K562 (cell line): ENCODE results near the gene CNBD2. TPM values are rescaled to one million over a fixed set of nuclear protein-coding genes. Genes with fewer than 3 reads are reported as not detected.

Experiments
- CBX1 ChIP-seq: sonication (generic); IDR thresholded peaks from 2 replicates; pipeline ENCODE4 v1.6.1; 2016; ENCODE audit warnings: antibody characterized with exemption, low read depth, mild to moderate bottlenecking
- CEBPG ChIP-seq, 3 experiments: fragments of 200-800 bp in 1 of 3; sonication (Bioruptor generic) in 1 of 3; sonication (generic) in 1 of 3; formaldehyde crosslinking in 1 of 3; IDR thresholded peaks in 2 of 3; conservative IDR thresholded peaks in 1 of 3; 2 replicates each; pipeline versions ENCODE4 v1.6.1 to v1.8.0; 2016 to 2022; ENCODE audit warnings: missing compliant biosample characterization in 2 of 3, missing genetic modification characterization in 2 of 3, mild to moderate bottlenecking in 1 of 3, missing genetic modification reagents in 1 of 3
- ETV1 ChIP-seq: fragments of 450-650 bp; conservative IDR thresholded peaks from 2 replicates; pipeline ENCODE4 v1.6.1; 2016; ENCODE audit warnings: missing genetic modification characterization, control low read depth, low read depth, missing compliant biosample characterization
- EZH2 ChIP-seq: IDR thresholded peaks from 2 replicates; pipeline ENCODE4 v1.6.1; 2012; ENCODE audit warnings: low read depth, mild to moderate bottlenecking, inconsistent platforms, low read length, borderline replicate concordance
- FOXJ2 ChIP-seq: fragments of 200-800 bp; sonication (Bioruptor generic); IDR thresholded peaks from 2 replicates; pipeline ENCODE4 v1.6.1; 2016; ENCODE audit warnings: missing genetic modification characterization, missing compliant biosample characterization
- GABPB2 ChIP-seq: fragments of 250-450 bp; sonication (Bioruptor Pico); conservative IDR thresholded peaks from 2 replicates; pipeline ENCODE4 v1.5.1; 2021; ENCODE audit warnings: mild to moderate bottlenecking
- HNRNPK ChIP-seq: fragments of 200-400 bp; formaldehyde crosslinking; IDR thresholded peaks from one replicate; pipeline ENCODE4 v1.6.1; 2018; ENCODE audit warnings: mild to moderate bottlenecking, low read depth, low read length; ENCODE audit not compliant: poor library complexity, severe bottlenecking
- JUN ChIP-seq, 2 experiments: sonication (generic) in 1 of 2; formaldehyde crosslinking in 1 of 2; IDR thresholded peaks; 2 replicates each; pipeline versions ENCODE4 v1.6.1 to v1.8.0; 2012 to 2022; ENCODE audit warnings: borderline replicate concordance in 2 of 2, mild to moderate bottlenecking in 2 of 2, improper control_type of control experiment in 1 of 2, low read depth in 1 of 2, low read length in 1 of 2, missing genetic modification reagents in 1 of 2
- JUND ChIP-seq, 2 experiments: IDR thresholded peaks; 2 replicates in 1 of 2; 3 replicates in 1 of 2; pipeline ENCODE4 v1.6.1; 2011; ENCODE audit warnings: borderline replicate concordance in 2 of 2, low read depth in 2 of 2, low read length in 2 of 2, improper control_type of control experiment in 1 of 2, missing biosample characterization in 1 of 2, missing genetic modification characterization in 1 of 2, missing genetic modification reagents in 1 of 2
- KLF6 ChIP-seq: fragments of 250-450 bp; sonication (Bioruptor Pico); IDR thresholded peaks from 2 replicates; pipeline ENCODE4 v1.4.0; 2020; ENCODE audit warnings: mild to moderate bottlenecking, moderate library complexity, borderline replicate concordance
- PRPF4 ChIP-seq: fragments of 200-400 bp; formaldehyde crosslinking; IDR thresholded peaks from one replicate; pipeline ENCODE4 v1.6.1; 2017; ENCODE audit warnings: low read length, low read depth, mild to moderate bottlenecking; ENCODE audit not compliant: insufficient read depth, poor library complexity, severe bottlenecking
- RBM22 ChIP-seq: fragments of 200-400 bp; formaldehyde crosslinking; IDR thresholded peaks from 2 replicates; pipeline ENCODE4 v1.6.1; 2018; ENCODE audit warnings: low read length, low read depth; ENCODE audit not compliant: poor library complexity, severe bottlenecking
- SMARCA5 ChIP-seq: fragments of 450-650 bp; IDR thresholded peaks from 2 replicates; pipeline ENCODE4 v1.6.1; 2016
- SRSF3 ChIP-seq: fragments of 200-400 bp; formaldehyde crosslinking; IDR thresholded peaks from 2 replicates; pipeline ENCODE4 v1.6.1; 2016; ENCODE audit warnings: mild to moderate bottlenecking, low read length, moderate library complexity; ENCODE audit not compliant: insufficient read depth
- SRSF9 ChIP-seq: fragments of 200-400 bp; formaldehyde crosslinking; IDR thresholded peaks from 2 replicates; pipeline ENCODE4 v1.6.1; 2017; ENCODE audit warnings: low read depth, low read length, borderline replicate concordance
- ZBTB17 ChIP-seq: fragments of 450-650 bp; formaldehyde crosslinking; IDR thresholded peaks from 2 replicates; pipeline ENCODE4 v1.4.0; 2020; ENCODE audit warnings: mild to moderate bottlenecking
- ZBTB7A ChIP-seq: IDR thresholded peaks from 2 replicates; pipeline ENCODE4 v1.6.1; 2011; ENCODE audit warnings: low read depth, mild to moderate bottlenecking, low read length, moderate library complexity, borderline replicate concordance; ENCODE audit not compliant: control insufficient read depth
- ZC3H4 ChIP-seq: sonication (generic); formaldehyde crosslinking; IDR thresholded peaks from 2 replicates; pipeline ENCODE4 v1.9.0; 2021; ENCODE audit warnings: missing genetic modification reagents, borderline replicate concordance
- ZC3H8 ChIP-seq: fragments of 450-650 bp; IDR thresholded peaks from 2 replicates; pipeline ENCODE4 v1.6.1; 2017
- ZNF77 ChIP-seq: fragments of 250-450 bp; sonication (Bioruptor Pico); IDR thresholded peaks from 2 replicates; pipeline ENCODE4 v1.5.0; 2020
- polyA plus RNA-seq, 8 experiments: library from polyadenylated mRNA; depleted of rRNA in 4 of 8; stranded (reverse) in 5 of 8; unstranded in 3 of 8; fragments of >200 nt; fragmentation: Nextera tagmentation in 2 of 8; fragmentation: Illumina TruSeq in 1 of 8; extraction: Ambion mirVana in 2 of 8; extraction: Trizol in 1 of 8; gene quantifications; 2 replicates each; pipeline versions ENCODE4 v1.2.1 to v1.2.3, GENCODE V29; 2011 to 2014; ENCODE audit warnings: inconsistent platforms in 1 of 8, missing spikeins in 1 of 8
- total RNA-seq, 7 experiments: library from RNA; depleted of rRNA in 6 of 7; stranded (reverse); fragments of >200 nt in 6 of 7; fragmentation: Illumina TruSeq in 2 of 7; extraction: Trizol in 2 of 7; gene quantifications; 2 replicates each; pipeline versions ENCODE4 v1.2.1 to v1.2.3, GENCODE V29; 2011 to 2021; ENCODE audit warnings: low replicate concordance in 1 of 7
- TF ChIP-seq, protein P1 (sequence below): sonication (generic); formaldehyde crosslinking; IDR thresholded peaks from 2 replicates; pipeline ENCODE4 v1.8.1; 2022; ENCODE audit warnings: missing genetic modification reagents
- TF ChIP-seq, protein P2 (sequence below): fragments of 450-650 bp; IDR thresholded peaks from 2 replicates; pipeline ENCODE4 v1.6.1; 2016
- TF ChIP-seq, protein P3 (sequence below): sonication (generic); formaldehyde crosslinking; IDR thresholded peaks from 2 replicates; pipeline ENCODE4 v1.8.0; 2023; ENCODE audit warnings: mild to moderate bottlenecking, missing genetic modification reagents

Gene CNBD2
- total and polyA plus RNA-seq, 9 of the 15 experiments (the other 6 are each of a cell fraction or from before 2014, with no cell fraction given), result 3.2 to 17.5 (median 5.3) TPM

DNA sequence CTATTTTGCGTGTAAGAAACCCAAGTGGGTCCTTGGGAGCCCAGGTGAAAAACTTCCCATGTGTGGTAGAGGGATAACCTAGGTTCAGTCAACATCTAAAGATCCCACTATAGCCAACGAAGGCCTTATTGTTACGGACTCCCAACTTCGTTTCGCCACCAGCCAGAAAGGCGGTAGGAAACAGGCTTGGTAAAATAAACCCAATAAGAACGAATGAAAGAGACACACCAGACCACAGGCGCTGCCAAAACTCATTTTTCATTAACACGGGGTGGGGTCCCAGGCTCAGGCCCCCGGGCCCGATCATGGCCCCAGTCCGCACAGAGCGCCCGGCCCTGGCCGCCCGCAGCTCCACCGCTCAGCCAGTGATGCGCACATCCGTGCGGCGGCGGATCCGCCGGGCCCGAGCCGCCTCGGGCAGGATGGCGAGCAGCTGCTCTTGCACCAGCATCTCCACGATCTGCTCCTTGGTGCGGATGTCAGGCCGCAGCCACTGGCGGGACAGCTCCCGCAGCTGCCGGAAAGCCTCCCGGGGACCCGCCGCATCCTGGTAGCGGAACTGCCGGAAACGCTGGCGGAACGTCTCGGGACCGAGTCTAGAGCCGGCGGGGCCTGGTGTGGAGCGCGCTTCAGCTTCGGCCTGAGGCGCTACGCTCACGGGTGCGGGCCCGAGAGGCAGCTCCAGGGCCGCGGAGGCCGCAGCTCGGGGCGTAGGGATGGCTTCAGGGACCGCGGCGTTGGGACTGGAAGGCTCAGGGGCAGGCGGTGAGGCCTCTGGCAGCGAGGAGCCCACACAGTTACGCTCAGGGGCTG is 14.8 kb upstream of the CNBD2 start (continued):
- TF ChIP-seq, protein P1, sequence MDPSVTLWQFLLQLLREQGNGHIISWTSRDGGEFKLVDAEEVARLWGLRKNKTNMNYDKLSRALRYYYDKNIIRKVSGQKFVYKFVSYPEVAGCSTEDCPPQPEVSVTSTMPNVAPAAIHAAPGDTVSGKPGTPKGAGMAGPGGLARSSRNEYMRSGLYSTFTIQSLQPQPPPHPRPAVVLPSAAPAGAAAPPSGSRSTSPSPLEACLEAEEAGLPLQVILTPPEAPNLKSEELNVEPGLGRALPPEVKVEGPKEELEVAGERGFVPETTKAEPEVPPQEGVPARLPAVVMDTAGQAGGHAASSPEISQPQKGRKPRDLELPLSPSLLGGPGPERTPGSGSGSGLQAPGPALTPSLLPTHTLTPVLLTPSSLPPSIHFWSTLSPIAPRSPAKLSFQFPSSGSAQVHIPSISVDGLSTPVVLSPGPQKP (CRISPR knock-in tag), result no peak
- TF ChIP-seq, protein P2, sequence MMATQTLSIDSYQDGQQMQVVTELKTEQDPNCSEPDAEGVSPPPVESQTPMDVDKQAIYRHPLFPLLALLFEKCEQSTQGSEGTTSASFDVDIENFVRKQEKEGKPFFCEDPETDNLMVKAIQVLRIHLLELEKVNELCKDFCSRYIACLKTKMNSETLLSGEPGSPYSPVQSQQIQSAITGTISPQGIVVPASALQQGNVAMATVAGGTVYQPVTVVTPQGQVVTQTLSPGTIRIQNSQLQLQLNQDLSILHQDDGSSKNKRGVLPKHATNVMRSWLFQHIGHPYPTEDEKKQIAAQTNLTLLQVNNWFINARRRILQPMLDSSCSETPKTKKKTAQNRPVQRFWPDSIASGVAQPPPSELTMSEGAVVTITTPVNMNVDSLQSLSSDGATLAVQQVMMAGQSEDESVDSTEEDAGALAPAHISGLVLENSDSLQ, result no peak
- 0 out of 2 replicates have a peak, but pooled peaks have one; percentile 48 for TF ChIP-seq CBX1
- TF ChIP-seq HNRNPK, result no peak
- no peak for TF ChIP-seq JUN (IDR thresholded peaks at IDR 0.05; ENCODE audit: borderline replicate concordance, low read depth, low read length)
- TF ChIP-seq JUN (CRISPR knock-in tag; IDR thresholded peaks at IDR 0.05; ENCODE audit: borderline replicate concordance), result 0 out of 2 replicates have a peak, but pooled peaks have one; percentile 34
- no peak for TF ChIP-seq SRSF9
- peak; percentile 48 for TF ChIP-seq RBM22
- 0 out of 2 replicates have a peak, but pooled peaks have one; percentile 76 for TF ChIP-seq SRSF3
- TF ChIP-seq JUND (IDR thresholded peaks at IDR 0.05; ENCODE audit: borderline replicate concordance, low read depth, low read length), result no peak
- TF ChIP-seq JUND (tag; IDR thresholded peaks at IDR 0.05; ENCODE audit: borderline replicate concordance, low read depth, low read length), result no peak
- peak; percentile 76; the same call in 1 of the 2 replicates for TF ChIP-seq ZBTB7A
- no peak for TF ChIP-seq FOXJ2 (tag)
- TF ChIP-seq ETV1, result no peak
- TF ChIP-seq ZC3H8, result no peak
- TF ChIP-seq PRPF4, result peak; percentile 20
- TF ChIP-seq CEBPG (CRISPR knock-in tag; IDR thresholded peaks at IDR 0.05), result no peak
- TF ChIP-seq CEBPG (tag; conservative IDR thresholded peaks at IDR 0.05 in 1 of 2, IDR thresholded peaks at IDR 0.05 in 1 of 2), result no peak
- TF ChIP-seq ZC3H4, result peak; percentile 71; the same call in 1 of the 2 replicates
- no peak for TF ChIP-seq GABPB2 (CRISPR knock-in tag)
- no peak for TF ChIP-seq EZH2
- TF ChIP-seq, protein P3, sequence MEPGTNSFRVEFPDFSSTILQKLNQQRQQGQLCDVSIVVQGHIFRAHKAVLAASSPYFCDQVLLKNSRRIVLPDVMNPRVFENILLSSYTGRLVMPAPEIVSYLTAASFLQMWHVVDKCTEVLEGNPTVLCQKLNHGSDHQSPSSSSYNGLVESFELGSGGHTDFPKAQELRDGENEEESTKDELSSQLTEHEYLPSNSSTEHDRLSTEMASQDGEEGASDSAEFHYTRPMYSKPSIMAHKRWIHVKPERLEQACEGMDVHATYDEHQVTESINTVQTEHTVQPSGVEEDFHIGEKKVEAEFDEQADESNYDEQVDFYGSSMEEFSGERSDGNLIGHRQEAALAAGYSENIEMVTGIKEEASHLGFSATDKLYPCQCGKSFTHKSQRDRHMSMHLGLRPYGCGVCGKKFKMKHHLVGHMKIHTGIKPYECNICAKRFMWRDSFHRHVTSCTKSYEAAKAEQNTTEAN (CRISPR knock-in tag), result no peak
- no peak for TF ChIP-seq KLF6 (CRISPR knock-in tag)
- TF ChIP-seq SMARCA5, result no peak
- TF ChIP-seq ZNF77 (CRISPR knock-in tag), result no peak
- TF ChIP-seq ZBTB17 (CRISPR knock-in tag), result 0 out of 2 replicates have a peak, but pooled peaks have one; percentile 11
